Ovary (tissue), 1 donor: Measurements from ENCODE around the gene ABCC3.

Source experiments
- EP300 ChIP-seq: sonication (generic); formaldehyde crosslinking; IDR thresholded peaks from one replicate; pipeline ENCODE4 v1.6.1; 2017; ENCODE audit warnings: antibody characterized with exemption
- POLR2A ChIP-seq: fragments of 450-650 bp; IDR thresholded peaks from one replicate; pipeline ENCODE4 v1.6.1; 2017; ENCODE audit warnings: antibody characterized with exemption, mild to moderate bottlenecking, moderate library complexity

DNA sequence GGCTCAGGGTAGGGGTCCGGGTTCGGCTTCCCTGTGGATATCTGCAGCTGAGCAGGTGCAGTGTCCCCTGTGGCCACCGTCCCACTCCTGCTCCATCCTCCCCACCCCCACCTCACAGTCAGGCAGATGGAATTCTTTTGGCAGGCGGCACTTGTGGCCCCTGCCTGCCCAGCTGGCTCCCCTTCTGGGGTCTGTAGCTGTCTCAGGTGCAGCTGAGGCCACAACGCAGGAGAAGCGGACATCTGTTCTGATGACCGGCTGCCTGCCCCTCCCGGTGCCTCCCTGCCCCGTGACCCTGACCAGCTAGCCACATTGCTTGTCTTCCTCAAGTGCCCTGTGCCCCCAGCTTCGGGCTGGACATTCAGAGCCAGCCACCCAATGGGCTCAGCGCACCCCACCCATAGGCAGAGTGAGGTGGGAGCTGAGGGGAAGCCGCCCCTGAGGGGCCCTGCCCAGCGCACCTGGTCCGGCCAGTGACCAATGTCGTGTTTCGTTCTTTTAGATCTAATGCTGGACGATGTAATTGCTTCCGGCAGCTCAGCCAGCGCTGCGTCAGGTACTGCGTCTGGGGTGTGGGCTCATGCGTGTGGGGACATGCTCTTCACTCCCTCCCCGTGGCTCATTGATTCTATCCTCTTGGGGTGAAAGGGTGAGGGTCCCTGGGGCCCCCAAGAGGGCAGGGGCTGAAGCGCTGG is 25.2 kb upstream of the ABCC3 start:
- TF ChIP-seq POLR2A (no peak), EP300 (no peak)
